ENCODE results near the gene BGN.

The BGN gene

GRCh38 chrX:153498453-153498852, 3.7 kb downstream of the BGN start:
- TF ChIP-seq CTCF (IDR thresholded peaks at IDR 0.05): no peak
- no peak for TF ChIP-seq ZFX (IDR thresholded peaks at IDR 0.05; ENCODE audit: borderline replicate concordance)
- no peak overlapping the region for H3K27ac ChIP-seq

GRCh38 chrX:153499341-153499740, 4.6 kb downstream of the BGN start:
- no peak overlapping the region for H3K27ac ChIP-seq
- no peak for TF ChIP-seq ZFX (IDR thresholded peaks at IDR 0.05; ENCODE audit: borderline replicate concordance)
- no peak for TF ChIP-seq CTCF (IDR thresholded peaks at IDR 0.05)

GRCh38 chrX:153499876-153500275, 5.1 kb downstream of the BGN start:
- H3K27ac ChIP-seq: no peak overlapping the region
- TF ChIP-seq ZFX (IDR thresholded peaks at IDR 0.05; ENCODE audit: borderline replicate concordance) (no peak), CTCF (IDR thresholded peaks at IDR 0.05) (no peak)

GRCh38 chrX:153500676-153501280, 6.0 kb downstream of the BGN start:
- H3K27ac ChIP-seq: no peak overlapping the region
- no peak for TF ChIP-seq ZFX (IDR thresholded peaks at IDR 0.05; ENCODE audit: borderline replicate concordance)
- no peak for TF ChIP-seq CTCF (IDR thresholded peaks at IDR 0.05)

GRCh38 chrX:153501530-153501929, 6.8 kb downstream of the BGN start:
- no peak overlapping the region for H3K27ac ChIP-seq
- TF ChIP-seq CTCF (IDR thresholded peaks at IDR 0.05) (no peak), ZFX (IDR thresholded peaks at IDR 0.05; ENCODE audit: borderline replicate concordance) (no peak)

- TF ChIP-seq ZFX (IDR thresholded peaks at IDR 0.05; ENCODE audit: borderline replicate concordance): no peak
- TF ChIP-seq CTCF (IDR thresholded peaks at IDR 0.05): no peak
- no peak overlapping the region for H3K27ac ChIP-seq
Measured at GRCh38 chrX:153502131-153502530, 7.4 kb downstream of the BGN start.

- TF ChIP-seq ZFX (IDR thresholded peaks at IDR 0.05; ENCODE audit: borderline replicate concordance): no peak
- no peak for TF ChIP-seq CTCF (IDR thresholded peaks at IDR 0.05)
- no peak overlapping the region for H3K27ac ChIP-seq
Measured at GRCh38 chrX:153502796-153503195, 8.0 kb downstream of the BGN start.
